ENCODE results near the gene CXCL12. TPM values are rescaled to one million over a fixed set of nuclear protein-coding genes. Genes with fewer than 3 reads are reported as not detected.

The CXCL12 gene
- total and polyA plus RNA-seq, 2 of the 13 experiments (the other 11 are each of a cell fraction or from before 2014, with no cell fraction given) = not detected

DNA sequence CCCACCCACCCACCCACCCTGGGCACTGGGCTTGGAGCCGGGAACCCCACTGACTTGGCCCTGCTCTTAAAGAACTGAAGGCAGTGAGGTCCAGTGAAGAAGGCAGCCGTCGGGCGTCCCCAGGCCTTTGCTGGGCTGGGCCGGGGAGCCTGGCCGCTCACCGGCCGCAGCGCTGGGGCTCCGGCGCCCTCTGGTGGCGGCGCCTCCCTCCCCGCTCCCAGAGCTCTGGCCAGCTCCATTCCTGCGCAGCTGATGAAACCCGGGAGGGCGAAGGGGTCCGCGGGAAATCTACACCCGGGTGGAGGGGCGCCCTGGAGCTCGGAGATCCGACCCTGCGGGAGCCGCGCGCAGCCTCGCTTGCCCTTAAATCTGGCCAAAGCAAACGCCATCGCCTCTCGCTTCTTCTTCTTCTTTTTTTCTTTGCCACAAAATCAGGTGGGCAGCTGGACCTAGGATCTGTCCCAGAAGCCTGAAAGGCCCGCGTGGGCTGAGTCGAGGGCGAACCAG lies 1.7 kb upstream of the CXCL12 start (continued):
- TF ChIP-seq FOXK1 (CRISPR knock-in tag; IDR thresholded peaks at IDR 0.05; ENCODE audit: borderline replicate concordance, low read depth) = 0 out of 2 replicates have a peak, but pooled peaks have one; percentile 30
- no peak for TF ChIP-seq TOPORS (CRISPR knock-in tag; IDR thresholded peaks at IDR 0.05)
- peak; percentile 71; the same call in 1 of the 2 replicates for TF ChIP-seq SAFB2 (CRISPR knock-in tag; IDR thresholded peaks at IDR 0.05; ENCODE audit: borderline replicate concordance, low read depth)
- no peak for TF ChIP-seq ESRRA (CRISPR knock-in tag; IDR thresholded peaks at IDR 0.05; ENCODE audit: low read depth)
- TF ChIP-seq TCF12 (IDR thresholded peaks at IDR 0.05) = no peak
- TF ChIP-seq TCF12 (CRISPR knock-in tag; IDR thresholded peaks at IDR 0.05) = no peak
- TF ChIP-seq POGZ (CRISPR knock-in tag; IDR thresholded peaks at IDR 0.05) = peak; percentile 53; the same call in 1 of the 2 replicates
- TF ChIP-seq ZNF761 (CRISPR knock-in tag; conservative IDR thresholded peaks at IDR 0.05) = no peak
- peak; percentile 72; the same call in 1 of the 2 replicates for TF ChIP-seq KDM2A (CRISPR knock-in tag; IDR thresholded peaks at IDR 0.05; ENCODE audit: borderline replicate concordance, low read depth)
- TF ChIP-seq, protein P1, sequence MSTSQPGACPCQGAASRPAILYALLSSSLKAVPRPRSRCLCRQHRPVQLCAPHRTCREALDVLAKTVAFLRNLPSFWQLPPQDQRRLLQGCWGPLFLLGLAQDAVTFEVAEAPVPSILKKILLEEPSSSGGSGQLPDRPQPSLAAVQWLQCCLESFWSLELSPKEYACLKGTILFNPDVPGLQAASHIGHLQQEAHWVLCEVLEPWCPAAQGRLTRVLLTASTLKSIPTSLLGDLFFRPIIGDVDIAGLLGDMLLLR (CRISPR knock-in tag; IDR thresholded peaks at IDR 0.05) = no peak
- TF ChIP-seq MAZ (IDR thresholded peaks at IDR 0.05; ENCODE audit: borderline replicate concordance, low read depth, low read length) = no peak
- TF ChIP-seq MAZ (CRISPR knock-in tag; IDR thresholded peaks at IDR 0.05; ENCODE audit: low read depth) = peak; percentile 68
- TF ChIP-seq ZNF768 (CRISPR knock-in tag; IDR thresholded peaks at IDR 0.05) = no peak; the same call in 1 of the 2 replicates
- no peak for TF ChIP-seq FOXK2 (IDR thresholded peaks at IDR 0.05)
- 0 out of 2 replicates have a peak, but pooled peaks have one; percentile 54 for TF ChIP-seq ZNF790 (CRISPR knock-in tag; IDR thresholded peaks at IDR 0.05; ENCODE audit: borderline replicate concordance)
- TF ChIP-seq, protein P2, sequence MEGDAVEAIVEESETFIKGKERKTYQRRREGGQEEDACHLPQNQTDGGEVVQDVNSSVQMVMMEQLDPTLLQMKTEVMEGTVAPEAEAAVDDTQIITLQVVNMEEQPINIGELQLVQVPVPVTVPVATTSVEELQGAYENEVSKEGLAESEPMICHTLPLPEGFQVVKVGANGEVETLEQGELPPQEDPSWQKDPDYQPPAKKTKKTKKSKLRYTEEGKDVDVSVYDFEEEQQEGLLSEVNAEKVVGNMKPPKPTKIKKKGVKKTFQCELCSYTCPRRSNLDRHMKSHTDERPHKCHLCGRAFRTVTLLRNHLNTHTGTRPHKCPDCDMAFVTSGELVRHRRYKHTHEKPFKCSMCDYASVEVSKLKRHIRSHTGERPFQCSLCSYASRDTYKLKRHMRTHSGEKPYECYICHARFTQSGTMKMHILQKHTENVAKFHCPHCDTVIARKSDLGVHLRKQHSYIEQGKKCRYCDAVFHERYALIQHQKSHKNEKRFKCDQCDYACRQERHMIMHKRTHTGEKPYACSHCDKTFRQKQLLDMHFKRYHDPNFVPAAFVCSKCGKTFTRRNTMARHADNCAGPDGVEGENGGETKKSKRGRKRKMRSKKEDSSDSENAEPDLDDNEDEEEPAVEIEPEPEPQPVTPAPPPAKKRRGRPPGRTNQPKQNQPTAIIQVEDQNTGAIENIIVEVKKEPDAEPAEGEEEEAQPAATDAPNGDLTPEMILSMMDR (CRISPR knock-in tag; IDR thresholded peaks at IDR 0.05) = peak; percentile 88
- TF ChIP-seq ATF1 (CRISPR knock-in tag; IDR thresholded peaks at IDR 0.05) = no peak
- TF ChIP-seq KLF16 (CRISPR knock-in tag; IDR thresholded peaks at IDR 0.05) = peak in 1 of 2 experiments; percentile 50; a peak in 1 of 4 replicates
- TF ChIP-seq, protein P3, sequence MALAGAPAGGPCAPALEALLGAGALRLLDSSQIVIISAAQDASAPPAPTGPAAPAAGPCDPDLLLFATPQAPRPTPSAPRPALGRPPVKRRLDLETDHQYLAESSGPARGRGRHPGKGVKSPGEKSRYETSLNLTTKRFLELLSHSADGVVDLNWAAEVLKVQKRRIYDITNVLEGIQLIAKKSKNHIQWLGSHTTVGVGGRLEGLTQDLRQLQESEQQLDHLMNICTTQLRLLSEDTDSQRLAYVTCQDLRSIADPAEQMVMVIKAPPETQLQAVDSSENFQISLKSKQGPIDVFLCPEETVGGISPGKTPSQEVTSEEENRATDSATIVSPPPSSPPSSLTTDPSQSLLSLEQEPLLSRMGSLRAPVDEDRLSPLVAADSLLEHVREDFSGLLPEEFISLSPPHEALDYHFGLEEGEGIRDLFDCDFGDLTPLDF (CRISPR knock-in tag; IDR thresholded peaks at IDR 0.05) = peak; percentile 38; the same call in 1 of the 2 replicates
- peak; percentile 53; the same call in 1 of the 2 replicates for TF ChIP-seq ZNF331 (CRISPR knock-in tag; IDR thresholded peaks at IDR 0.05)
- TF ChIP-seq ZNF367 (CRISPR knock-in tag; IDR thresholded peaks at IDR 0.05; ENCODE audit: borderline replicate concordance) = no peak
- TF ChIP-seq NCOA5 (CRISPR knock-in tag; IDR thresholded peaks at IDR 0.05) = no peak
- peak; percentile 98 for TF ChIP-seq RAD21 (CRISPR knock-in tag; IDR thresholded peaks at IDR 0.05)

Measured in HepG2 (cell line).